ENCODE measurements around the gene PTGER1. TPM values are rescaled to one million over a fixed set of nuclear protein-coding genes. Genes with fewer than 3 reads are reported as not detected.

PTGER1 gene
- total RNA-seq, 3 donors from 2014 or later, result 0.48 to 1.3 TPM; not detected in 1

DNA sequence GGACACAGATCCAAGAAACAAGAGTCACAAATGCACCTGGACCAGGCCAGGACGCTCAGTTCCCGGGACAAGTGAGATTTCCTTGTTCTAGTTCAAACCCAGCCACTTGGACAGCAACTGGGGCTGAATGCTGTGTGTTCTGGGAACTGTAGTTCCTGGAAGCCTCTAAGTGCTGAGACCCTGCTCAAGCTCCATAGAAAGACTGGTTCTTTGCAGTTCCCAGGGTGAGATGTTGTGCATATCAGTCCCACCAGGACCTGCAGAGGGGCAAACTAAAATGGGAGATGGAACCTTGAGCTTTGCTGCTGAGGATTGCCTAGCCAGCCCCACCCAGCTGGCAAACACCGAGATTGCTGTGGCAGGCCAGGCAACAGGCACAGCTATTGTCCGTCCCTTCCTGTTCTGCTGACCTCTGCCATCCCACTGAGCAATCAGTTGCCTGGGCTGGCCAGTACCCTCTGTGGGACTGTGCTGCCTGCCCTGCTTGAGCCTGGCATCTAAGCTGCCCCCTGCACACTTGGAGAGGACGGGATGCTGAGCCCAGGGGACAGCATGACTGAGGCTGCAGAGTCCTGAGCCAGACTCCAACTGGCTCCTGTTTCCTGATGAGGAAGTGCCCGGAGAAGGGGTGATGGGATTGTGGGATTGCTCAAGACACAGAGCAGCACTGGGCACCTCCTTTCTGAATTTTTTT is 22.2 kb upstream of the PTGER1 start:
- Histone ChIP-seq H3K4me1 (peaks cover 9 to 21% of the 10 kb centered on the region in 2 donors), H3K36me3 (no peaks in the 10 kb centered on the region), H3K4me3 (peak overlapping the region in 1 of 3 donors; percentile 96), H3K27me3 (no peaks in the 10 kb centered on the region), H3K27ac (peak overlapping the region; percentile 87 to 91), H3K9me3 (no peaks in the 10 kb centered on the region)
- intact Hi-C loops (cut with DNase I; ENCODE audit: low total_unique reads), result no loop called here
- no peak for DNase-seq (ENCODE audit: low spot score in 2 of 2)
- TF ChIP-seq POLR2AphosphoS5 (IDR thresholded peaks at IDR 0.05) (peak in 1 of 3 donors; percentile 29), POLR2A (IDR thresholded peaks at IDR 0.05) (no peak)

- Histone ChIP-seq H3K9me3 (no peaks in the 10 kb centered on the region), H3K4me3 (peak overlapping the region in 2 of 3 donors; percentile 92 to 96), H3K36me3 (no peaks in the 10 kb centered on the region), H3K4me1 (peaks cover 9 to 18% of the 10 kb centered on the region in 2 donors), H3K27ac (peak overlapping the region; percentile 87 to 91), H3K27me3 (no peaks in the 10 kb centered on the region)
- TF ChIP-seq POLR2AphosphoS5 (IDR thresholded peaks at IDR 0.05) (no peak), POLR2A (IDR thresholded peaks at IDR 0.05) (no peak), CTCF (IDR thresholded peaks at IDR 0.05) (no peak)
- no peak for DNase-seq (ENCODE audit: low spot score in 2 of 2)
- intact Hi-C loops (cut with DNase I; ENCODE audit: low total_unique reads), result no loop called here
Observed at GRCh38 chr19:14496834-14497227, 21.7 kb upstream of the PTGER1 start.

- Histone ChIP-seq H3K4me1 (peaks cover 9 to 18% of the 10 kb centered on the region in 2 donors), H3K27ac (peak within 1 kb of the TSS; percentile 87 to 91), H3K4me3 (peak within 1 kb of the TSS; percentile 88 to 96 (median 92)), H3K9me3 (no peaks in the 10 kb centered on the region), H3K27me3 (no peaks in the 10 kb centered on the region), H3K36me3 (no peaks in the 10 kb centered on the region)
- intact Hi-C loops (cut with DNase I; ENCODE audit: low total_unique reads), result no loop called here
- DNase-seq (ENCODE audit: low spot score in 2 of 2), result peak; percentile 95 to 98
- TF ChIP-seq CTCF (IDR thresholded peaks at IDR 0.05) (peak in 1 of 3 donors; percentile 7), POLR2AphosphoS5 (IDR thresholded peaks at IDR 0.05) (peak; percentile 84 to 95 (median 91)), POLR2A (IDR thresholded peaks at IDR 0.05) (no peak)
Observed at GRCh38 chr19:14496029-14496833, 21.1 kb upstream of the PTGER1 start, which contains the start of gene GIPC1. Gene GIPC1, minus strand, starts transcription at chr19:14496127. Its CDS starts 13,151 bp downstream, at chr19:14482976.

DNA sequence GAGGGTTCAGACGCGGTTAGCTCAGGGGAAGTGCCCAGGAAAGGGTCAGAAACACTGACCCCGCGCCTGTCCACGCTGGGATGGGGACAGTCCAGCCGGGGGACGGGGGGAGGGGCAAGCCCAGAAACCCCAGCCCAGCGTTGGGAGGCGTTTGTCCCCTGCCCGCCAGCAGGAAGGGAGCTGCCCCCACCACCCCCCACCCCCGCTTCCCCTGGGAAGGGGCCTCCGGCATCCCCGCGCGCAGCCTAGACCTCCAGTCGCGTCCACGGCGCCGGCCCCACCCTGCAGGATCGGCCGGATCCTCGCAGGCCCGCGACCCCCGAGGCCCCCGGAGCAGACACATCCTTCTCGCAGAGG is 20.5 kb upstream of the PTGER1 start:
- TF ChIP-seq CTCF (IDR thresholded peaks at IDR 0.05) (no peak), POLR2A (IDR thresholded peaks at IDR 0.05) (no peak), POLR2AphosphoS5 (IDR thresholded peaks at IDR 0.05) (no peak)
- Histone ChIP-seq H3K36me3 (no peaks in the 10 kb centered on the region), H3K9me3 (no peaks in the 10 kb centered on the region), H3K4me3 (peak overlapping the region; percentile 88 to 96 (median 92)), H3K27me3 (no peaks in the 10 kb centered on the region), H3K27ac (peak overlapping the region; percentile 87 to 91), H3K4me1 (peaks cover 9 to 18% of the 10 kb centered on the region in 2 donors)
- intact Hi-C loops (cut with DNase I; ENCODE audit: low total_unique reads), result no loop called here
- no peak for DNase-seq (ENCODE audit: low spot score in 2 of 2)

GRCh38 chr19:14494910-14495671 is 19.9 kb upstream of the PTGER1 start:
- no peaks in the 10 kb centered on the region for H3K27me3 ChIP-seq
- intact Hi-C loops (cut with DNase I; ENCODE audit: low total_unique reads), result no loop called here
- peaks cover 9 to 18% of the 10 kb centered on the region in 2 donors for H3K4me1 ChIP-seq
- H3K4me3 ChIP-seq, result peak overlapping the region; percentile 88 to 96 (median 92)
- no peaks in the 10 kb centered on the region for H3K9me3 ChIP-seq
- peak overlapping the region; percentile 87 to 91 for H3K27ac ChIP-seq
- no peak for DNase-seq (ENCODE audit: low spot score in 2 of 2)
- TF ChIP-seq CTCF (IDR thresholded peaks at IDR 0.05), result no peak
- TF ChIP-seq POLR2AphosphoS5 (IDR thresholded peaks at IDR 0.05), result no peak
- TF ChIP-seq POLR2A (IDR thresholded peaks at IDR 0.05), result no peak
- H3K36me3 ChIP-seq, result no peaks in the 10 kb centered on the region

Measured in breast epithelium (tissue), 4 donors.